ENCODE results near the gene MORC2. TPM values are rescaled to one million over a fixed set of nuclear protein-coding genes. Genes with fewer than 3 reads are reported as not detected.
A peak's percentile ranks its signal among the peaks of the same experiment; 100 is the strongest.

The MORC2 gene
- total RNA-seq, 1 donor from 2014 or later = 13.4 TPM

DNA sequence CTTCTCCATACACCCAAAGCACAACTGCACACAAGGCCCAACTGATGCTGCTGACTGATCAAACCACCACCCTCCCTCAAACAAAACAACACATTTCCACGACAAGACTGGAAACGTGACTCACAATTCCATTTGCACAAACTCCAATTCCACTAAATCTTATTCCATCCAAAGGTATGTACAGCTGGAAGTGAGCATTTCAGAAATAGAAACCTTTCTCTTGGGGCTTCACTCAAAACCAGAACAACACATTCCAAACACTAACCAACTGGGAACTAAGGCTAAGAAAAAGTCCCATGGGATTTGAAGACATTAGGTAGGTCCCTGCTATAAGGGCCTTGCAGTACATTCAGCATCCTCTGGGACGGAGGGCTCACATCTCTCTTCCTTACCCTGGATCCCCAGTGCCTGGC lies 19.6 kb downstream of the MORC2 start:
- ATAC-seq = no peak

DNA sequence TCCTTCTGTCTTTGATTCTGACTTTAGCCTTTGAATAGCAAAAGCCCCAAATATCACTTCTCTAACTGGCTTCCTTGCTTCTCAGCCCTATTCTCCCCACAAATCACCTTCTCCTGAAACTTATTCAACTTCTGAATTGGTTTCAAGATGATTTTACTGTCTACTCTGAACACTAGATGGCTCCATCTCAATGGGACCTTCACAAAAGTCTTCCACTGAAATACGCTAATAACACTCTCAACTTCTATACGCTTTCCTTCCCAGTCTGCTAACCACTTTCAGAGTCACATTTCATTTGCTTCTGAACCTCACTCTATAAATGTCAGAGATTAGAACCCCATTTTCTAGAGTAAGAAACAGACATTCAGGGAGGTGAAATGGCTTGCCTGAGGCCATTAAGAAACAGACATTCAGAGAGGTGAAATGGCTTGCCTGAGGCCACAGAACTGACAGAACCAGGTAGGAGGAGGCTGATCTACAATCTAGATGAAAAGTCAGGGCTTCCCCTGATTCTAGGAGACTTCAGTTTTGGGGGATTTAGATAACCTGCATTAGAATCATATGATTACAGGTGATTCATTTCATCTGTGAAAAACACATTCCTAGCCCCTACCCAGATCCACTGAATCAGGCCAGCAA lies 20.6 kb downstream of the MORC2 start:
- no peak for ATAC-seq

DNA sequence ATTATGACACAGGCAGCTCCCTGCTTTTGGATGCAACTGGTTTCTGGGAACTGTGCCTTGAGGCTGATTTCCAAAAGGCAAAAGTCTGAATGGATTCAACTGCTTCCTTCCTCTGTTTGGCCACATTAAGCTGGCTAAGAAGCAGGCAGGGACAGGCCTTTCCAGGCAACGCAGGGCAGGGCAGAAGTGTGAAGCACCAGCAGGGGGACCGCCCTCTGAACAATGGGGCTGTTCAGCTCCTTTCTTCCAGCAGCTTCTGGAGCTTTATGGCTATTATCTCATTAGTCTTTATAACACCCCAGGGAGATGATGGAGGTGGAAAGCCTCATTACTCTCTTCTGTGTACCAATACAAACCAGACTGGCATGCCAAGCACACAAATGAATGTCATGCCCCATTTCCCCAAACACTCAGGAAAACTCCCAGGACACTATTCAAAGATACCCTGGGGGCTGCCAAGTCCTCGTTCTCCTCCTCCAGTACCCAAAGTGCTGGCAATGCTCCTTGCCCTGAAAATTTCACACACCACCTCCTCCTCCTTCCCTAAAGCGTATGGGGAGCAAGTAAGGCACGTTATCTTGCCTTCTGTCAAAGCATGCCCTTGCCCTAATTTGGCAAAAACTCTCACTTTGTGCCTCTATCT lies 21.3 kb downstream of the MORC2 start:
- peak; percentile 87 for ATAC-seq

DNA sequence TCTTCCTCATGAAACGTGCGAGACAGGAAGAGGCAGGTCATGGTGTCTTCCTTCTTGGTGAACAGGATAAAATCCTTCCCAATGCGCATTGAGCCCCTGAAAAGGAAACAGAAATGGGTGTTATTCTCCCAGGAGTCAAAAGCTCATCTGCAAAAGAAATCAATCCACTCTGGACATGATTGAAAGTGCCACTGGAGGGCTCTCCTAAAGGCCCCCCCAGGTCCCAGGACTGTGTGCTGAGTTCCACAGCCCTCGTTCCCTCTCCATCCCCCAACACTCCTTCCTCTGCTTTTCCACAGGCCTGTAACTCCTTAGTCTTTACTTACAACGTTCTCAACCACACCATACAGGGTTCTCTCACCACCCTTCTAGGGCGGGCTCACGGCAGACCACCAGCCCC lies 22.2 kb downstream of the MORC2 start:
- no peak for ATAC-seq

DNA sequence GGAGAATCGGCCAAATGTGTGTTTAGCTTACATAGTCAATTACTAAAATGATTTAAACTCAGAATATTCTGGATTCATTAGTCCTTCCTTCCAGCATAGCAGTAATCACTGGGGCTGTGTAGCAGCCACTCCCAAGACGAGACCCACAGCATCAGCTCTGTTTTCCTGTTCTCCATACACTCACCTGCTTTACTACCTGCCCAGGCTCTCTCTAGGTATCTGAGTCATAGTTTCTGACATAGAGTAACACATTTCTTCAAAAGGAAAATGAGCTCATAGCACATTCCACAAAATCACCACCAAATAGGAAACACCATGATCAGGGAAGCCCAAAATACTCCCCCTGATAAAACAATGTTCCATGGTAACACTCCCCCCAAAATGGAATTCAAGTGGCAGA lies 22.9 kb downstream of the MORC2 start:
- ATAC-seq = peak; percentile 79

DNA sequence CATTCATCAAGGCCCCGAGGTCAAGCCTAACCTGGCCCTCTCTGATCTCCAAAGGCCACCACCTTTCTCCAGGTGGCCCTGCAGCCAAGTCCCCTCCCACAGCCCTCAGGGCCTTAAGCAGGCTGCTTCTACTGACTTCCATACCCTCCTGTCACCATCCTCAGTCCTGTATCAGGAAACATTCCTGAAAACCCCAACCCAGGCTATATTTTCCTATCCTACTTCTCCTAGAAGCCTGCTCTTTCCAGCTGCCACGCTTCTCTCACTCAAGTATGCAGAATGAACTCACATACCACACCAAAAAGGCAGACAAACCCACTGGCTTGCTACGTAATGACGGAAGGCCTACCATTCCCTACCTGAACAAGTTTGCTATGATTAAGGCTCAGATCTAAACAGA lies 23.6 kb downstream of the MORC2 start:
- no peak for ATAC-seq

DNA sequence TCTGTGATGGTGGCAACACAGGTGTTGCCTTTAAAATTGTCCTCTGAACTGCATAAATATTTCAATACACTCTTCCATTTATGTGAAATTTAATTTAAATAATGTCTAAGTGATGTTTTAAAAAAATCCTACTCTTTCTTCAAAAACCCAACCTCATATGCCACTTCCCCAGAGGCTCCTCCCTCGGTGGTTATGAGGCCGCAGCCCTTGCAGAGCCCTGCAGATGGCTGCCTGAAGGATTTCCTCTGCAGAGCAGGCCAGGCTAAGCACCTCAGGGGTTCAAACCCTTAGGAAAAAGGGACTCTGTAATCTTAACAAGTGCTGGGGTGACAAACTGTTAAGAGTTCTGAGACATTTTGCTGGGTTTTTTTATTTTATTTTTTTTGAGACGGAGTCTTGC lies 25.2 kb downstream of the MORC2 start:
- ATAC-seq = no peak

DNA sequence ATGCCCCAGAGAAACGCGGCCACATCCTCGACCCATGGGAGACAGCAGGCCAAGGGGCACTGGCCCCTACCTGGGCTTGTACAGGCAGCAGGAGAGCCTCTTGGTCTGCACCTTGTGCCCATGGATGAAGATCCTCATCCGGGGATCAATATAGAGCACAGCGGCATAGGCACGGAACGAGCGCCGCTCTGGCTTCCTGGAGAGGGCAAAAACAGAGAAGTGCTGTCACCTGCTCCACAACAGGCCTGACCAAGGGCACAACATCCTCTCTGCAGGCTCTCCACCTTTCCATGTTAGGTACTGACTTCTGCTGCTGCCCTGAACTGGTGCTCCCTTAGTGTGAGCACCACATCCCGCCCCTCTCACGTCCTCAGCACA lies 27.2 kb downstream of the MORC2 start:
- no peak for ATAC-seq

DNA sequence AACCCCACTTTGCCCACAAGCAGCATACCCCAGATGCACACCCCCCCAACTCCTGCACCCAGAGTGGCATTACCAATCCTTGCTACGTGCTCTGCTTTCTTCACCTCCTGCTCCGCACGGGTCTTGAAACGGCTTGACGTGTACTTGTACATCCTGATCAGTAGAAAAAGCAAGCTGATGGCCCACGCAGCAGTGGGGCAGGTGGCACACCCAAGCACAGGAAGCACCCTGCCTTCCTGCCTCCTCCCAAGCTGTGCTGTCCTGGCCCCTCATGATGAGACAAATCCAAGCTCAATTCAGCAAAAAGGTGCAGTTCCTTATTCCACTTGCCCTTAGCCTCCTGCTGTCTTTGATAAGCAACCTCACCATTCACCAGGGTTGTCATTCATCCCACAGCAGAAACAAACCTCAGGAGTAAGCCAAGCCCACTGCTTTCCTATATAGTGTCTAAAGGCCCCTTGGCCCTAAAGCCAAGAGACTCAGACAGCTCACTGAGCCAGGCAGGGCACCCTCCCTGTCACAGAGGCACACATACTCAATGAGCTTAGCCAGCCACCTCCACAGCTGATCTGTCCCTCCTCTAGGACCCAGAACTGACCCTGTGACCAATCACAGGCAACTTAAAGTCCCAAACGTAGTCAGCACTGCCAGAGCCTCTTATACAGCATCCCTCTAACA lies 27.8 kb downstream of the MORC2 start:
- ATAC-seq = no peak

DNA sequence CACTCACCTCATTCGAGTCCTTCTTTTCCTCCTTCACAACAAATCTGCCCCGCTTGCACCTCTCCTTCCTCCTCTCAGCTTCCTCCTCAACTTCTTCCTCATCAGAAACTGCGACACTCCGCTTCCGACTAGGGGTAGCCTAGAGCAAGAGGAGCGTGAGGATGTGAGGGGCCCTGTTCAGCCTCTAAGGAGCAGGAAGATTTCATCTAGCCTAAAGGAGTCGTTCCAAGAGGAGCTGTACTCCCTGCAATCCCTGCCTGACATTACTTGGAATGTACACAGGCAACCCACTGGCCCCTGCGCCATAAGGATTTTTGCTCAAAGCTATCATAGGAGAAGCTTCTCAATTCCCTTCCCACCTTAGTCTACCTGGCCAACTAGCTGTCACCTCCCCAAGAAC lies 34.5 kb downstream of the MORC2 start:
- ATAC-seq = no peak

DNA sequence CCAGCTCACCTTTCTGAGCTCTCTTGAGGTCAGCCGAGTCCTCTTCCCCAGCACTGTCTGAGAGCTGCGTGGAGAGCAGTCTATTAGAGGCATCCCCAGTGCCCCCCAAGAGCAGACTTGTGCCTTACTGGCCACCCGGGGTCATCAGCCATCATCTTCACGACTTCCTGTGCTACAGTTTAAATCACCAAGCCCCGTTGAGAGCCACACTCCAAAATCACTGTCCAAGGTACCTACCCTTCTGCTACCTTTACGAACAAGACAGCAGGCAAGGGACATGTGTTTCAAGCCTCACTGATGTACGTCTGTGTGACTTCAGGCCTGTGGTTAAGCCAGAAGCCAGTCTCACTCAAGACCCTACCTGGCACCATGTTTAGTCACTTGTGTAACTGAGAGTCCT lies 35.1 kb downstream of the MORC2 start:
- ATAC-seq = no peak

DNA sequence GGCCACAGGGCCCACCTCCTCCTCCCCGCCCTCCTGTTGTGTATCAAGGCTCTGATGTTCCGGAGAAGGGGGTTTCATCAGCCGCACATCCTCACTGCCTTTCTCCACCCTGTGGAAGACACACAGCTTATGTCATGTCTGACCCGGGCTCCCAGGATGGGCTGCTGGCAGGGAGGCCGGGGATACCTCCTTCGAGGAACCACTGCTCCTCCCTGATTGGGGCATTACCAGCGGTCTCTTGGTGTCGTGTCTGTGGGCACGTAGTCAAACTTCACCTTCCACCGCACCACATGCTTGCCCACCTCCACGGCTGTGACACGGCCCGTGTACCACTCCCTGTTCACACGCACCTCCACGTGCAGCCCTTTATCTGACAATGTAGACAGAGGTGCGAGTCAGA lies 35.9 kb downstream of the MORC2 start:
- no peak for ATAC-seq

DNA sequence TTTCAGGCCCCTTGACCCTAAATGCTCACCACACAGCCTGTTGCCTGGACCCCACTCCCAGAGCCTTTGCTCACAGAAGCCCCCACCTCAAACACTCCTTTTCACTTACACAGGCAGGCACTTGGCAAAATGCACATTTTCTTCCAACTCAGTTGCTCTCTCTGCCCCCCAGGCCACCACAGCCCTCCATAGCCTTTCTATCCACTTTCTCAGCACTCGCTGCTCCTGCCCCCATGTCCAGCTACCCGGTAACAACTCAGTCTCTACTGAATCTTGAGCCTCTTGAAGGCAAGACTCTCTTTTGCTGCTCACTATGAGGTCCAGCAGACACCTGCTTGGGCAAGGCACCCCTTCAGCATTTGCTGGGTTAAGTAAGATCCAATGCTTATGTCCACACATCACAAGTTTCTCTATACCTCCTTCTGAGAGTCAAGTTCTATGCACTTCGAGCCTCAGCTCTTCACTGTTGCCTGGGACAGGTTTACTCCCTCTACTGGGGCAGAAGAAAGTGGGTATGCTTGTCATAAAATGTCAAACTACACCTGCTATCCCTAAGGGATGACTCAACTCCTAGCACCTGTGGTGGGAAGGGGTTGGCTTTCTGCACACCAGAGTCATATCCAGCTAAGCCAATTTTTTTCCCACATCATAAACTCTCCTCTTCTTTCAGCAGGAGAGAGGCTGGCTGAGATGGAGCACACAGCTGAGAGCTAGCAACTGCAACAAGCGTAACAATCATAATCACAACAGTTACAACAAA lies 36.9 kb downstream of the MORC2 start:
- ATAC-seq = no peak

DNA sequence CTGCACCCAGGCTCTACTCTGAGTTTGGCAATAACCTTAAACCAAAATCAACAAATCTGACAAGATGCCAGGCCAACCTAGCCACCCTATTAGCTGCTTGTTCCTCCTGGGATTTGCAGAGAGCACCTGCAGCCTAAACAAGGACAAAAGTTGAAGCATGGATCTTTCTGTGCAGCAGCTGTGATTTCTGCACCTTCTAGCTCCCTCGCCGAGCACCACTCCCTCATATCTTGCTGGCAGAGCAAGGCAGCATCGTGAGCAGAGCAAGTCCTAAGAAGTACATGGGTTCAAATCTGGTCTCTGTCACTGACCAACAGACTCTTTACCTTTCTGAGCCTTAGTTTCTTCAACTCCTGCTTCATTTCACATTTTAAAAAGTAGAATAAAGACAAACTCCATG lies 38.3 kb downstream of the MORC2 start:
- no peak for ATAC-seq

DNA sequence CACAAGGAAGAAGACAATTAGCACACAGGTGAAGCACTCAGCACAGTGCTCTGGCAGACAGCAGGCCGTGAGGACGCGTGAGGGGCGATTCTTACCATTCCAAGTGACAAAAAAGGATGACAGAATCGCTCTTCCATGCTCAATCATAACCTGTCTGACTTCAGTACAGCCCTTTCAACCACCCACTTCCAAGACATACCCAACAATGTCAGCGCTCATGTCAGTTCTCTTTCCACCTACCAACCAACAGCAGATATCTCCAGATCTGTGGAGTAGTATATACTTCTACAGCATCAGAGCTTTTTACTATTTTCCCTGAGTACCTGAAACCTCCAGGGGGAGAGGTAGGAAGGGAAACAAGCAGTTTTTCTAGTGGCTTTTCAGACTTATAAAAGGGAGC lies 40.2 kb downstream of the MORC2 start:
- ATAC-seq = no peak

DNA sequence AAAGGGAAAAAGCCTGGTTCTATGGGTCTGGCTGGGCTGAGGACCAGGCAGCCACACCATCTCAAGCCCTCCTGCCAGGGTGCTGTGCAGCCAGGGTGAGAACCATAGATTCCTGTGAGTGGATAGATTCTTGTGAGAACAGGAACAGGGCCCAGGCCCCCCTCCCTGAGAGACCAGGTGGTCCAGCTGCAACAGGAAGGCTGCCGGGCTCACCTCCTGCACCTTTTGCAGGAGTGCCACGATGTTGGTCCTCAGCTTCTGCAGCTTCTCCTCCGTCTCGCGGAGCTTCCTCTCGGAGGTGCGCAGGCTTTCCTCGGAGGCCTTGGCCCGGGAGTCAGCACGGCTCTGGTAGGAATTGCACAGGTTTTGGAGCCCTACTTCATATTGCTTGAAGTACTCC lies 40.8 kb downstream of the MORC2 start:
- ATAC-seq = no peak

DNA sequence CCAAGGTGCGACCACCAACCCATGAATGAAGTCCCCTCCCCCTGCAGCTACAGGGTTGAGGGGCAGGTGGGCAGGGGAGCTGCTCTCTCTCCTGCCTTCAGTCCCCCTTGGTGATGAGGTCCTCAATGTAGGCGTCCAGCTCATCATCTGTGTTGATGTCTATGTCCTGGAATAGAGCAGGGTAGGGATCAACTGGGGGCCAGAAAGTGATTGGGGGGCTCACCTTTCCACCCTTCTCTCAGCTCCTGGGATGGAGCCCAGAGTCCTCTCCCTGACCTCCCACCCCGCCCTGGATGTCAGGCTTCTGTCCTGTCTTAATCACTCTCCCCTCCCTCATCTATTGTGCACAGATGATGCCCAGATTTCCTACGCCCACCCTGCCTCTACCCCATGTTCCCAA lies 41.9 kb downstream of the MORC2 start:
- ATAC-seq = no peak

DNA sequence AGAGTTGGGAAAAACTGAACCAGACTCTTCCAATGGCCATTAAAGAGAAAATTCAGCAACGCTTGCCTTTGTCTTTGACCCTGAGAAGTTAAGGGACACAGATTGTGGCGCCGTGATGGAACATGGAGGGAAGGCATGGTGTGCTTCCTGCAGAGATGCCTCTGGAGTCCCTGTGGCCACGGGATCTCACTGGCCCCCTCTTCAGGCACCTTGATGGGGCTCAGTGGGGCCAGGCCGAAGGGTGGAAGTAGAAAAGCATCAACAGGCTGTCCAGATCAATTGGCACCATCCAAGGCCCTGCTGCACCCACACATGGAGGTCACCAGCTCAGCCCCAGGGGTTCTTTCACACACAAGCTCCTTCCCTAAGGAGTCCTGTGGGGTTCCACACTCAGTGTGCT lies 42.9 kb downstream of the MORC2 start:
- no peak for ATAC-seq

DNA sequence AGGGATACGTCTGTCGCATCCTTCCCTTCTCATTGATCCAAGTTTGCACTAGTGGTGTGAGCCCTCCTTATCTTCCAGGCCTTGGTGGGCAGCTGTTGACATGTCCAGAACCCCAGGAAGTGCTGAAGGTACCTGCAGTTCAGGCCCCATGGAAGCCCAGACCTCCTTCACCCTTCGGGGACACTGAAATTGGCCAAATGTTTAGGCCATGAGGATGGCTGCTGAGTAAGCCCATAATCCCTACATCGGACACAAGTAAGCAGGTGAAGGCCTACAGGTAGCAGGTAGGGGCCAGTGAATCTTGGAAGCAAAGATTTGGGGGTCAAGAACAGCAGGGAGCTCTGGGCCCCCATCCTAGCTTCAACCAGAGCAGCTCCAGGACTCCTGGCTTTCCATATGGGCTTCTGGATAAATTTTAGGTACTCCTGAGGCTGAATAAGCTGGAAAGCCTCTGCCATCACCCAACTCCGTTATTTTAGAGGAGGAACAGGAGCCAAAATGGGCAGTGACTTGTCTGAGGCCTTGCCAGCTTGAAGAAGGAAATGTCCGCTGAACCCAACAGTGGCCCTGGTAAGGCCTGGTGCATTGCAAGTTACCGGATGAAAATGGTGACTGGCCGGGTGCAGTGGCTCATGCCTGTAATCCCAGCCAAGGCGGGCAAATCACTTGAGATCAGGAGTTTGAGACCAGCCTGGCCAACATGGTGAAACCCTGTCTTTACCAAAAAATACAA lies 45.2 kb downstream of the MORC2 start:
- no peak for ATAC-seq

DNA sequence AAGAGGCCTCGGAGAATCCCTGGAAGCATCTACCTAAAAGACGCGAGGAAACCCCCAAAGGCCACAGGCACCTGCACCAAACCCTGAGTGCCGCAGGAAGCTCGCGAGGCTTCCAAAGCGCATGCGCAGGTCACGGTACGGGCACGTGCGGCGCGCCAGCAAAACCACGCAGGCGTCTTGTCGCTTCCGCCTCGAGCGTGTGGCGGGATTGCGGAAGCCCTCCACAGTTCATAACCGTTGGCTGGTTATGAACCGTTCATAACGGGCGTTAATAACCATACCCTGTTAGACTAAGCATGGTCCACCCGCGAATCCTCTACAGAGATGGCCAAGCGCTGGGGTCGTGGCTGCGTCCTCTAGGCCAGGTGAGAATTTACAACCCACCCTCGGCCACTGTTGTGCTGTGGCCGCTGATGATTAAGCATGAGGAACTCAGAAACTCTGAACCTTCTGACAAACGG lies 46.4 kb downstream of the MORC2 start:
- peak; percentile 44 for ATAC-seq

DNA sequence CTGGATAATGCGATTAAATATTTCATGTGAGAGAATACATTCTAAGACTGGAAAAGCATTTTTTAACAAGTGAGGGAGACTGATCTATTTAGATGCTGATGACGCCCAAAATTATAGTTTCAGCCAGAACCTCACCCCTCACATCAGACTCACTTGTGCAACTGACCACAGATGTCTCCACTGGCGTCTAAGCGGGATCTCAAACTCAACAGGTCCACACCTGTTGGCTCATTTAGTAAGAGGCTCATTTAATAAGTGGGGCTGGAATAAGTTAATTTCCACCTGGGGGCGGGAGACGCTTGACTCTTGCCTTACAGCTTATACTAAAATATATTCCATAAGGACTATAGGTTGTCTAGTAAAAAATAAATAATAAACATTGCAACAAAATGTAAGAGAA lies 47.5 kb downstream of the MORC2 start:
- peak; percentile 40 for ATAC-seq

DNA sequence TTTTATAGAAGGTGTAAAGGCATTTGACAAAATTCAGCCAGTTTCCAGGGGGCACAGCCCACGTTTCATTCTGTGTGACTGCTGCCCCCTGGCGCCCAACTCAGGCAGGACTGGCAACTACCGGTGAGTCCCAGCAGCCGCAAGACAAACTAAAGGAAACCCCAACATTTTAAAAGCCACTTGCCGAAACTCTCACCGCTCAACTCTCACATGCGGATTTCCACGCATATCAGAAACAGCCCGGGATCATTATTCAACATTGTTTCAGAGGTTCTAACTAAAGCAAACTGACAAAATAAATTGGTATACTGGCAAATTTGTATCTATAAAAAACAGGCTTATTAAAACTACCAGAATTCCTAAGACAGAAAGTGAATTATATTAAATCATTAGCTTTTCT lies 48.2 kb downstream of the MORC2 start:
- ATAC-seq = peak; percentile 62

DNA sequence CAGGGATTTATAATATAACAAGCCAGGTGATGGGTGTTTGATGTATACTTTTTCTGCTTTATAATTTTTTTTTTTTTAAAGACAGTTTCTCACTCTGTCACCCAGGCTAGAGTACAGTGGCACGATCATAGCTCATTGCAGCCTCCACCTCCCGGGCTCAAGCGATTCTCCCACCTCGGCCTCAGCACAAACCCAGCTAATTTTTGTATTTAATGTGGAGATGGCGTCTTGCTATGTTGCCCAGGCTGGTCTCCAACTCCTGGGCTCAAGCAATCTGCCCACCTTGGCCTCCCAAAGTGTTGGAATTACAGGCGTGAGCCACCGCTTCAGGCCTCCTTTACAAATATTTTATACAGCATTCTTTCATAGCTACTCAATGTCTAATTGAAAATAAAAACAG lies 48.6 kb downstream of the MORC2 start:
- no peak for ATAC-seq
